IMR-90 (cell line): ENCODE results near the gene LPAR2. TPM values are rescaled to one million over a fixed set of nuclear protein-coding genes. Genes with fewer than 3 reads are reported as not detected.

ENCODE experiments used
- ATAC-seq: fragments of 200-7000 bp; cut with Tn5 transposase; 2 replicates; pipeline ENCODE4 v1.9.1; 2020; ENCODE audit warnings: low read depth, mild to moderate bottlenecking, moderate library complexity
- BruUV-seq: library from RNA; stranded (reverse); fragments of 400-500 nt; replicated peaks from 2 replicates; lab custom pipeline; 2021; lab: Mats Ljungman, UMichigan
- CTCF ChIA-PET: fragments of 300-600 bp; formaldehyde crosslinking; extraction: SDS; loops from one replicate; lab custom pipeline; 2021; ENCODE audit warnings: antibody characterized with exemption; lab: Yijun Ruan, JAX
- POLR2A ChIA-PET: fragments of 300-600 bp; sonication (Branson Sonifier 250); formaldehyde crosslinking; loops from one replicate; lab custom pipeline; 2022; ENCODE audit warnings: antibody characterized with exemption; ENCODE audit not compliant: unreplicated experiment; lab: Charles Lee
- DNase-seq: peaks from one replicate; pipeline ENCODE4 v3.0.0; 2013
- H2AFZ ChIP-seq: replicated peaks from 2 replicates; pipeline ENCODE3; 2013; ENCODE audit warnings: low read length, mild to moderate bottlenecking; ENCODE audit not compliant: poor library complexity
- H2AK5ac ChIP-seq: 2 replicates; pipeline ENCODE4 v1.6.1; 2013; ENCODE audit warnings: low read depth, low read length, inconsistent platforms
- H2AK9ac ChIP-seq: replicated peaks from 2 replicates; pipeline ENCODE3; 2013; ENCODE audit warnings: mild to moderate bottlenecking, low read depth, low read length, moderate library complexity; ENCODE audit not compliant: poor library complexity
- H2BK120ac ChIP-seq: 2 replicates; pipeline ENCODE4 v1.6.1; 2013; ENCODE audit warnings: low read depth, low read length, inconsistent platforms
- H2BK15ac ChIP-seq: 3 replicates; pipeline ENCODE4 v1.6.1; 2013; ENCODE audit warnings: low read depth, low read length, inconsistent platforms
- H2BK20ac ChIP-seq: 2 replicates; pipeline ENCODE4 v1.6.1; 2013; ENCODE audit warnings: low read depth, mild to moderate bottlenecking, inconsistent platforms, low read length, moderate library complexity
- H2BK5ac ChIP-seq: 2 replicates; pipeline ENCODE4 v1.6.1; 2013; ENCODE audit warnings: mild to moderate bottlenecking, low read depth, low read length, inconsistent platforms; ENCODE audit not compliant: poor library complexity, severe bottlenecking
- H3K14ac ChIP-seq: replicated peaks from 2 replicates; pipeline ENCODE4 v1.6.1; 2013; ENCODE audit warnings: low read depth, low read length, inconsistent platforms
- H3K18ac ChIP-seq: 2 replicates; pipeline ENCODE4 v1.6.1; 2013; ENCODE audit warnings: low read depth, low read length, control low read depth
- H3K23ac ChIP-seq: 2 replicates; pipeline ENCODE4 v1.6.1; 2013; ENCODE audit warnings: low read depth, low read length, inconsistent platforms
- H3K27ac ChIP-seq: 2 replicates; pipeline ENCODE4 v1.5.1; 2013; ENCODE audit warnings: mild to moderate bottlenecking, control low read depth, low read length; ENCODE audit not compliant: insufficient read depth
- H3K27me3 ChIP-seq: 2 replicates; pipeline ENCODE4 v1.6.1; 2013; ENCODE audit warnings: low read length; ENCODE audit not compliant: control insufficient read depth, insufficient read depth
- H3K36me3 ChIP-seq: 2 replicates; pipeline ENCODE4 v1.6.1; 2013; ENCODE audit warnings: low read length, mixed read lengths; ENCODE audit not compliant: control insufficient read depth, insufficient read depth
- H3K4ac ChIP-seq: 2 replicates; pipeline ENCODE4 v1.6.1; 2013; ENCODE audit warnings: low read depth, low read length, inconsistent platforms
- H3K4me1 ChIP-seq: 2 replicates; pipeline ENCODE4 v1.6.1; 2013; ENCODE audit warnings: low read length, mixed read lengths; ENCODE audit not compliant: control insufficient read depth, insufficient read depth
- H3K4me2 ChIP-seq: 2 replicates; pipeline ENCODE4 v1.6.1; 2013; ENCODE audit warnings: low read depth, mild to moderate bottlenecking, control low read depth, low read length, moderate library complexity
- H3K4me3 ChIP-seq: 2 replicates; pipeline ENCODE4 v1.5.1; 2013; ENCODE audit warnings: low read depth, mild to moderate bottlenecking, control low read depth, low read length, moderate library complexity; ENCODE audit not compliant: insufficient read depth
- H3K56ac ChIP-seq: 2 replicates; pipeline ENCODE4 v1.6.1; 2013; ENCODE audit warnings: low read length, inconsistent platforms; ENCODE audit not compliant: insufficient read depth; ENCODE audit errors: extremely low read depth
- H3K79me1 ChIP-seq, 2 experiments: 2 replicates each; pipeline ENCODE4 v1.6.1; 2013; ENCODE audit warnings: low read length in 2 of 2, inconsistent platforms in 1 of 2, low read depth in 1 of 2
- H3K9ac ChIP-seq: 2 replicates; pipeline ENCODE4 v1.6.1; 2013; ENCODE audit warnings: low read depth, low read length, control low read depth
- H3K9me1 ChIP-seq: 2 replicates; pipeline ENCODE4 v1.6.1; 2013; ENCODE audit warnings: low read length, inconsistent platforms; ENCODE audit not compliant: insufficient read depth
- H3K9me3 ChIP-seq: 2 replicates; pipeline ENCODE4 v1.6.1; 2013; ENCODE audit warnings: low read length; ENCODE audit not compliant: control insufficient read depth, insufficient read depth
- H4K20me1 ChIP-seq: 2 replicates; pipeline ENCODE4 v1.6.1; 2013; ENCODE audit warnings: low read length, inconsistent platforms; ENCODE audit not compliant: insufficient read depth
- H4K5ac ChIP-seq: 2 replicates; pipeline ENCODE4 v1.6.1; 2013; ENCODE audit warnings: mild to moderate bottlenecking, low read depth, low read length, control low read depth
- H4K8ac ChIP-seq, 2 experiments: 2 replicates each; pipeline ENCODE4 v1.6.1; 2013; ENCODE audit warnings: low read depth in 2 of 2, low read length in 2 of 2, control low read depth in 1 of 2, inconsistent platforms in 1 of 2
- H4K91ac ChIP-seq: 2 replicates; pipeline ENCODE4 v1.6.1; 2013; ENCODE audit warnings: low read depth, low read length, inconsistent platforms; ENCODE audit not compliant: insufficient read depth
- BHLHE40 ChIP-seq: fragments of 150-350 bp; IDR thresholded peaks from 2 replicates; pipeline ENCODE4 v1.6.1; 2016; ENCODE audit warnings: mild to moderate bottlenecking, low read depth, low read length
- CEBPB ChIP-seq: IDR thresholded peaks from 2 replicates; pipeline ENCODE4 v1.6.1; 2012; ENCODE audit warnings: low read depth, low read length, improper control_type of control experiment
- MAFK ChIP-seq: IDR thresholded peaks from 2 replicates; pipeline ENCODE4 v1.6.1; 2012; ENCODE audit warnings: low read depth, low read length, improper control_type of control experiment
- NFE2L2 ChIP-seq: fragments of 150-350 bp; IDR thresholded peaks from 2 replicates; pipeline ENCODE4 v1.6.1; 2016; ENCODE audit warnings: low read depth, mild to moderate bottlenecking, low read length
- POLR2A ChIP-seq: IDR thresholded peaks from 2 replicates; pipeline ENCODE4 v1.6.1; 2012; ENCODE audit warnings: mild to moderate bottlenecking, low read depth, low read length
- RAD21 ChIP-seq: IDR thresholded peaks from 2 replicates; pipeline ENCODE4 v1.6.1; 2012; ENCODE audit warnings: low read length, improper control_type of control experiment
- RCOR1 ChIP-seq: IDR thresholded peaks from 2 replicates; pipeline ENCODE4 v1.6.1; 2012; ENCODE audit warnings: mild to moderate bottlenecking, low read length, improper control_type of control experiment; ENCODE audit not compliant: insufficient replicate concordance
- SMC3 ChIP-seq: fragments of 150-350 bp; IDR thresholded peaks from 2 replicates; pipeline ENCODE4 v1.6.1; 2016; ENCODE audit warnings: low read depth, mild to moderate bottlenecking, antibody characterized with exemption, low read length, moderate library complexity
- WGBS, 2 experiments: methylation state at CpG; one replicate each; pipeline versions ENCODE4 v1.1.5 to v1.1.7; 2013; ENCODE audit warnings: missing lambda C conversion rate in 2 of 2; ENCODE audit not compliant: insufficient read length in 1 of 2; ENCODE audit errors: extremely low coverage in 2 of 2; 5-methylcytosine and 5-hydroxymethylcytosine counted together
- dilution Hi-C: fragments of 300-500 bp; cut with HindIII; formaldehyde crosslinking; loops from one replicate; pipeline ENCODE4 v1.14.3; 2018; ENCODE audit warnings: low sequenced_read_pairs; ENCODE audit not compliant: unreplicated experiment
- in situ Hi-C: fragments of 300-500 bp; cut with MboI; formaldehyde crosslinking; loops from 3 replicates; pipeline ENCODE4 v1.14.3; 2019; ENCODE audit warnings: low sequenced_read_pairs, inconsistent platforms, mixed read lengths
- intact Hi-C: fragments of 100-400 bp; cut with micrococcal nuclease; formaldehyde crosslinking; loops from 2 replicates; pipeline ENCODE4 v1.10.0; 2022
- polyA plus RNA-seq, 3 experiments: library from polyadenylated mRNA; depleted of rRNA; stranded (reverse); fragments of >200 nt; gene quantifications; 2 replicates each; pipeline ENCODE4 v1.2.3, GENCODE V29; 2012; ENCODE audit warnings: low replicate concordance in 1 of 3
- total RNA-seq: library from RNA; depleted of rRNA; stranded (reverse); fragments of >200 nt; gene quantifications from 2 replicates; pipeline ENCODE4 v1.2.3, GENCODE V29; 2012
- TF ChIP-seq, protein P1 (sequence below): conservative IDR thresholded peaks from 2 replicates; pipeline ENCODE4 v1.5.1; 2012; ENCODE audit warnings: mild to moderate bottlenecking, low read depth, low read length, improper control_type of control experiment

LPAR2 gene
- total and polyA plus RNA-seq, 2 of the 4 experiments (the other 2 are of a cell fraction) = under 0.01 to 5.4 TPM

GRCh38 chr19:19579533-19580361, 48.3 kb downstream of the LPAR2 start:
- Histone ChIP-seq H3K9ac (no peak overlapping the region), H3K27me3 (no peaks in the 10 kb centered on the region), H2BK15ac (no peak overlapping the region), H4K5ac (no peak overlapping the region), H4K8ac (no peak overlapping the region), H3K56ac (no peak overlapping the region), H3K23ac (no peak overlapping the region), H2BK120ac (no peak overlapping the region), H3K36me3 (no peaks in the 10 kb centered on the region), H2AK9ac (no peak overlapping the region), H2AK5ac (no peak overlapping the region), H3K4me1 (no peaks in the 10 kb centered on the region), H3K9me1 (no peaks in the 10 kb centered on the region), H4K91ac (no peak overlapping the region), H2BK20ac (no peak overlapping the region), H3K4ac (no peak overlapping the region), H3K18ac (no peak overlapping the region), H2BK5ac (no peak overlapping the region), H3K4me3 (no peak overlapping the region), H2AFZ (no peak overlapping the region), H3K27ac (no peak overlapping the region), H3K79me1 (no peaks in the 10 kb centered on the region), H3K9me3 (no peaks in the 10 kb centered on the region), H4K20me1 (no peaks in the 10 kb centered on the region), H3K14ac (no peak overlapping the region), H3K4me2 (no peak overlapping the region)
- in situ Hi-C loops = no loop called here
- no peak for ATAC-seq
- no peak for DNase-seq
- dilution Hi-C loops = no loop called here
- 91% methylated on average over 13 of the region's 25 CpGs; no CpG with 5 or more reads in 1 of the 2 experiments for WGBS, 2 experiments
- TF ChIP-seq RAD21 (no peak), CEBPB (no peak), MAFK (no peak), BHLHE40 (no peak), SMC3 (no peak), POLR2A (no peak), NFE2L2 (no peak), RCOR1 (no peak)
- TF ChIP-seq, protein P1, sequence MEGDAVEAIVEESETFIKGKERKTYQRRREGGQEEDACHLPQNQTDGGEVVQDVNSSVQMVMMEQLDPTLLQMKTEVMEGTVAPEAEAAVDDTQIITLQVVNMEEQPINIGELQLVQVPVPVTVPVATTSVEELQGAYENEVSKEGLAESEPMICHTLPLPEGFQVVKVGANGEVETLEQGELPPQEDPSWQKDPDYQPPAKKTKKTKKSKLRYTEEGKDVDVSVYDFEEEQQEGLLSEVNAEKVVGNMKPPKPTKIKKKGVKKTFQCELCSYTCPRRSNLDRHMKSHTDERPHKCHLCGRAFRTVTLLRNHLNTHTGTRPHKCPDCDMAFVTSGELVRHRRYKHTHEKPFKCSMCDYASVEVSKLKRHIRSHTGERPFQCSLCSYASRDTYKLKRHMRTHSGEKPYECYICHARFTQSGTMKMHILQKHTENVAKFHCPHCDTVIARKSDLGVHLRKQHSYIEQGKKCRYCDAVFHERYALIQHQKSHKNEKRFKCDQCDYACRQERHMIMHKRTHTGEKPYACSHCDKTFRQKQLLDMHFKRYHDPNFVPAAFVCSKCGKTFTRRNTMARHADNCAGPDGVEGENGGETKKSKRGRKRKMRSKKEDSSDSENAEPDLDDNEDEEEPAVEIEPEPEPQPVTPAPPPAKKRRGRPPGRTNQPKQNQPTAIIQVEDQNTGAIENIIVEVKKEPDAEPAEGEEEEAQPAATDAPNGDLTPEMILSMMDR = no peak
- POLR2A ChIA-PET = no interaction called here
- no TSS peak for BruUV-seq
- CTCF ChIA-PET = no interaction called here
- intact Hi-C loops = no loop called here
